HFF-Myc (cell line): Measurements from ENCODE around the gene PTH1R.

Experiments
- DNase-seq: peaks from one replicate; pipeline ENCODE4 v3.0.0-alpha.2; 2011; ENCODE audit warnings: low read depth; ENCODE audit errors: extremely low read depth
- H3K4me3 ChIP-seq: replicated peaks from 2 replicates; pipeline ENCODE4 v1.5.1; 2011; ENCODE audit warnings: low read depth, mild to moderate bottlenecking, control low read depth, low read length
- CTCF ChIP-seq: IDR thresholded peaks from 2 replicates; pipeline ENCODE4 v1.5.1; 2012; ENCODE audit warnings: mild to moderate bottlenecking, low read depth, low read length, control low read depth; ENCODE audit errors: missing control alignments

The PTH1R gene

GRCh38 chr3:46854555-46854991 lies 22.9 kb upstream of the PTH1R start:
- DNase-seq = no peak
- no peak overlapping the region for H3K4me3 ChIP-seq
- no peak for TF ChIP-seq CTCF

GRCh38 chr3:46856576-46857471 lies 20.7 kb upstream of the PTH1R start:
- DNase-seq = no peak
- H3K4me3 ChIP-seq = no peak overlapping the region
- no peak for TF ChIP-seq CTCF

- no peak for TF ChIP-seq CTCF
- H3K4me3 ChIP-seq = no peak overlapping the region
- DNase-seq = no peak
Observed at GRCh38 chr3:46857485-46858341, 19.8 kb upstream of the PTH1R start.

- no peak overlapping the region for H3K4me3 ChIP-seq
- TF ChIP-seq CTCF = no peak
- no peak for DNase-seq
Observed at GRCh38 chr3:46858456-46858855, 19.1 kb upstream of the PTH1R start.

- no peak overlapping the region for H3K4me3 ChIP-seq
- no peak for TF ChIP-seq CTCF
- no peak for DNase-seq
Observed at GRCh38 chr3:46859001-46859710, 18.4 kb upstream of the PTH1R start.

GRCh38 chr3:46860017-46860809 lies 17.3 kb upstream of the PTH1R start:
- peak; percentile 63 for TF ChIP-seq CTCF
- no peak overlapping the region for H3K4me3 ChIP-seq
- no peak for DNase-seq
